HEK293T (cell line): Measurements from ENCODE around the gene COL4A3.

Experiments
- CTCF ChIA-PET: fragments of 350-600 bp; formaldehyde crosslinking; extraction: SDS; loops from one replicate; lab custom pipeline; 2021; ENCODE audit warnings: antibody characterized with exemption, inconsistent platforms; lab: Yijun Ruan, JAX
- POLR2A ChIA-PET: fragments of 350-600 bp; formaldehyde crosslinking; extraction: SDS; loops from one replicate; lab custom pipeline; 2020; ENCODE audit warnings: antibody characterized with exemption, inconsistent platforms; lab: Yijun Ruan, JAX
- DNase-seq: peaks from one replicate; pipeline ENCODE4 v3.0.0; 2012; ENCODE audit warnings: mixed read lengths; ENCODE audit errors: extremely low spot score
- ARNT ChIP-seq: fragments of 450-650 bp; IDR thresholded peaks from 2 replicates; pipeline ENCODE4 v1.6.1; 2017; ENCODE audit warnings: mild to moderate bottlenecking
- BHLHE40 ChIP-seq: fragments of 450-650 bp; IDR thresholded peaks from 2 replicates; pipeline ENCODE4 v1.6.1; 2016; ENCODE audit warnings: mild to moderate bottlenecking, moderate library complexity, borderline replicate concordance
- CTBP1 ChIP-seq: fragments of 450-650 bp; IDR thresholded peaks from 2 replicates; pipeline ENCODE4 v1.6.1; 2016; ENCODE audit warnings: borderline replicate concordance
- ELF4 ChIP-seq: fragments of 450-650 bp; IDR thresholded peaks from 2 replicates; pipeline ENCODE4 v1.6.1; 2017; ENCODE audit warnings: antibody characterized with exemption
- FOXA1 ChIP-seq: fragments of 450-650 bp; IDR thresholded peaks from 2 replicates; pipeline ENCODE4 v1.6.1; 2016; ENCODE audit warnings: mild to moderate bottlenecking
- FOXK2 ChIP-seq: fragments of 450-650 bp; IDR thresholded peaks from 2 replicates; pipeline ENCODE4 v1.6.1; 2016; ENCODE audit warnings: mild to moderate bottlenecking
- FOXM1 ChIP-seq: fragments of 450-650 bp; IDR thresholded peaks from 2 replicates; pipeline ENCODE4 v1.6.1; 2017; ENCODE audit warnings: mild to moderate bottlenecking, borderline replicate concordance
- HDGF ChIP-seq: fragments of 450-650 bp; IDR thresholded peaks from 2 replicates; pipeline ENCODE4 v1.6.1; 2017; ENCODE audit warnings: antibody characterized with exemption, borderline replicate concordance
- L3MBTL2 ChIP-seq: fragments of 450-650 bp; conservative IDR thresholded peaks from 2 replicates; pipeline ENCODE4 v1.6.1; 2016; ENCODE audit warnings: mild to moderate bottlenecking
- LEF1 ChIP-seq: fragments of 450-650 bp; IDR thresholded peaks from 2 replicates; pipeline ENCODE4 v1.6.1; 2017; ENCODE audit warnings: mild to moderate bottlenecking, borderline replicate concordance
- NFRKB ChIP-seq: fragments of 450-650 bp; IDR thresholded peaks from 2 replicates; pipeline ENCODE4 v1.6.1; 2016; ENCODE audit warnings: mild to moderate bottlenecking, moderate library complexity
- SP1 ChIP-seq: fragments of 450-650 bp; IDR thresholded peaks from 2 replicates; pipeline ENCODE4 v1.6.1; 2017
- SUZ12 ChIP-seq: fragments of 450-650 bp; IDR thresholded peaks from 2 replicates; pipeline ENCODE4 v1.6.1; 2016; ENCODE audit warnings: mild to moderate bottlenecking
- TARDBP ChIP-seq: fragments of 450-650 bp; IDR thresholded peaks from 2 replicates; pipeline ENCODE4 v1.6.1; 2016
- ZNF384 ChIP-seq: fragments of 450-650 bp; IDR thresholded peaks from 2 replicates; pipeline ENCODE4 v1.6.1; 2016
- TF ChIP-seq, protein P1 (sequence below): fragments of 450-650 bp; IDR thresholded peaks from 2 replicates; pipeline ENCODE4 v1.6.1; 2016

COL4A3 gene

DNA sequence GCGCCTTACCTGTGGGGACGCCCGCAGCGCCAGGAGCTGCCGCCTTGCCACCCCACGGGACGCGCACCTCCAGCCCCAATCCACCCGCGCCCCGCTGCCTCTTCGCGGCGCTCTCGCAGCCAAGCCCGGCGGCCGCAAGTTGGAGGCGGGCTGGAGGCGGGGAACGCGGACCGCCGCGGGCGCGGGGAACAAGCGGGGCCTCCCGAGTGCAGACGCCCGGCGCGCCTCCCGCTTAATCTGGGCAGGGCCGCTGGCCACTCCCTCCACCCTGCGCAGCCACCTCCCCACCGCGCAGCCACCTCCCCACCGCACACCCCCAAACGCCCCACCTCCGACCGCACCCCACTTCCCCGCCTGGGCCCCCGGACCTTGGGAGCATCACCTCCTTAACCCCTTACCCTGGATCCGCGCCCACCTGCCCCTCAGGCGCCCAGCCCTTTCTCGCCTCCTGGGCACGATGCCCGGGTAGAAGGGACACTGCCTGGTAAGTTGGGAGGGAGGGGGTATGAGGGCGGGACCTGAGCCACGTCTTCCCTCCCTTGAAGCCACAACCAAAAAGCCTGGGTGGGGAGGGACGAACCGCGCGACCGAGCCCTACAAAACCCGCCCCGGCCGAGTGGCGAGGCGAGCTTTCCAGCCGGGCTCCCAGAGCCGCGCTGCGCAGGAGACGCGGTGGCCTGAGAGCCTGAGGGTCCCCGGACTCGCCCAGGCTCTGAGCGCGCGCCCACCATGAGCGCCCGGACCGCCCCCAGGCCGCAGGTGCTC is at the start of gene COL4A3, which contains the start of gene COL4A4:
Gene COL4A3, plus strand, starts transcription at position 627 of the 765 bp plus-strand sequence. Its CDS starts 103 bp downstream, at position 730.
Gene COL4A4, minus strand, starts transcription at position 208 of the 765 bp plus-strand sequence. CDS start 16,722 bp downstream, outside the sequence.
- ChIA-PET CTCF (no interaction called here), POLR2A (no interaction called here)
- DNase-seq = peak; percentile 52
- TF ChIP-seq L3MBTL2 (peak; percentile 81), ARNT (no peak)

DNA sequence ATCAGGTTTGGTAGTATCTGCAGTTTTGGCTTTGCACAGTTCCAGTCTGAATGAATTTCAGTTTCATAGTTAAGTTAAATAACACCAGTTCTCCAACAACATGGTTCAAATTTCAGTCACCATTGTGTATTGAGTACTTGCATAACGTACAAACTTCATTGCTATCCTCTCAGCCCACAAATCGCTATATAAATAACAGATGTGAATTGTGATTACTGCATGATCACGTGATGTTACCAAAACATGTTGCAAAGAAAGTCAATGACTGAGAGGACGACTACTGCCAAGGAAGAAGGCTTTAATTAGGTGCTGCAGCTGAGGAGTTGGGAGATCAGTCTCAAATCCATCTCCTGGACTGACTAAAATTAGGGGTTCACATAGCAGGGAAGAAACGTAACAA is 48.7 kb upstream of the COL4A3 start:
- TF ChIP-seq SP1 = no peak
- no peak for TF ChIP-seq CTBP1
- no peak for TF ChIP-seq L3MBTL2
- no peak for TF ChIP-seq FOXM1
- TF ChIP-seq TARDBP = no peak
- no peak for TF ChIP-seq LEF1
- ChIA-PET CTCF (no interaction called here), POLR2A (no interaction called here)
- no peak for DNase-seq

DNA sequence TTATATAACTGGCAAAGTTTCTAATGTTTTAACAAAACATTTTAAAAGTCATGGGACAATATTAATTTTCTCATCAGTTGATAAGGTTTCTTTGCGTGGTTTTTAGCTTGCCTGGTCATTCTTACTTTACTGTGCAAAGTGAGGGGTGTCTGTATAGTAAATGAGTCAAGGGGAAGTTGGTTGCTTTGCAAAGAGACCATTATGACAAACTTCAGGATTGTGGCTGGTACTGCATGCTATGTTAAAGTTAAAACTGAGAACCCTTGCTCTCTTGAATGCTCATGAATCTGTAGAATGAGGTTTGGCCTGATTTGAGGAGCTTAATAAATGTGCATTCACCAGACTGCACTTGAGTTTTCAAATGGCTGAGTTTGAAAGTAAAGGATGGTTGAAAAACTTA is 47.4 kb upstream of the COL4A3 start:
- no peak for TF ChIP-seq BHLHE40
- no peak for TF ChIP-seq FOXM1
- TF ChIP-seq ELF4 = no peak
- TF ChIP-seq, protein P1, sequence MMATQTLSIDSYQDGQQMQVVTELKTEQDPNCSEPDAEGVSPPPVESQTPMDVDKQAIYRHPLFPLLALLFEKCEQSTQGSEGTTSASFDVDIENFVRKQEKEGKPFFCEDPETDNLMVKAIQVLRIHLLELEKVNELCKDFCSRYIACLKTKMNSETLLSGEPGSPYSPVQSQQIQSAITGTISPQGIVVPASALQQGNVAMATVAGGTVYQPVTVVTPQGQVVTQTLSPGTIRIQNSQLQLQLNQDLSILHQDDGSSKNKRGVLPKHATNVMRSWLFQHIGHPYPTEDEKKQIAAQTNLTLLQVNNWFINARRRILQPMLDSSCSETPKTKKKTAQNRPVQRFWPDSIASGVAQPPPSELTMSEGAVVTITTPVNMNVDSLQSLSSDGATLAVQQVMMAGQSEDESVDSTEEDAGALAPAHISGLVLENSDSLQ = no peak
- TF ChIP-seq L3MBTL2 = no peak
- no peak for TF ChIP-seq NFRKB
- TF ChIP-seq HDGF = no peak
- ChIA-PET CTCF (interaction anchor here (1.4 kb wide), 1 partner anchor 121 kb away, joined by 5 read pairs; no protein-coding TSS in a partner anchor), POLR2A (no interaction called here)
- DNase-seq = no peak

DNA sequence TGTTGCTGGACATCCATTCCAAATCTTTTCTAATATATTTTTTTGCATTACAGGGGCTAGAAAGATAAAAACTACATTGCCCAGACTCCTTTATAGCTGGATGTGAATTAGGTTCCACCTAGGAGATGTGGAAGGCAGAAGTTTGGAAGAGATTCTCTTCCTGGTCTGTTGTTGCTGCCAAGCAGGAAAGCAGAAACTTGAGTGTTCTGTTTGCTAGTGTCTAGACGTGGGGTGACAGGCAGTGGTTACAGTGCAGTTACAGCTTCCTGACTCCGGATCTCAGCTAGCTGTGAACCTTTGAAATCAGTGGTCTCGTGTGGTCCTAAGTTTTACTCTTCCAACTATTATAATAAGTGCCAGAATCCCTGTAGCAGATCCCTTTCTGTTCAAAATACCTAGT is 46.6 kb upstream of the COL4A3 start:
- ChIA-PET CTCF (interaction anchor here (0.5 to 1.4 kb wide), 2 partner anchors 15 to 120 kb away, joined by 5 read pairs; no protein-coding TSS in a partner anchor), POLR2A (no interaction called here)
- no peak for TF ChIP-seq HDGF
- no peak for DNase-seq

DNA sequence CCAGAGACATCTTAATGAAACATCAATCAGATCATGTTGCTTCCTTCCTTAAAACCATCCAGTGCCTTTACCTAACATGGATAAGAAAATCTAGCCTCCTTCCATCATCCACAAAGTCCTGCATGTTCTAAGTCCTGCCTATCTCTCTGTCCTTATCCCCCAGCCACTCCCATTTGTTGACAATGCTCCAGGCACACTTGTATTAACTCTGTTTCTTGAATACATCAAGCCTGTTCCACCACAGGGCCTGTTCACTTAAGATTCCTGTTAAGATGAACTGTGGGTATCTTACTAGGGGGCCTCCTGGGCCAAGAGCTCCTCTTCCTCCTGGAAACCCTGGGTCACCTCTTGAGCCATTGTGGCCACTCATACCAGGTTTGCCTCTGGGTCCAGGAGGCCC is 46.1 kb upstream of the COL4A3 start:
- DNase-seq = no peak
- TF ChIP-seq FOXA1 = no peak
- no peak for TF ChIP-seq SP1
- ChIA-PET CTCF (no interaction called here), POLR2A (no interaction called here)

DNA sequence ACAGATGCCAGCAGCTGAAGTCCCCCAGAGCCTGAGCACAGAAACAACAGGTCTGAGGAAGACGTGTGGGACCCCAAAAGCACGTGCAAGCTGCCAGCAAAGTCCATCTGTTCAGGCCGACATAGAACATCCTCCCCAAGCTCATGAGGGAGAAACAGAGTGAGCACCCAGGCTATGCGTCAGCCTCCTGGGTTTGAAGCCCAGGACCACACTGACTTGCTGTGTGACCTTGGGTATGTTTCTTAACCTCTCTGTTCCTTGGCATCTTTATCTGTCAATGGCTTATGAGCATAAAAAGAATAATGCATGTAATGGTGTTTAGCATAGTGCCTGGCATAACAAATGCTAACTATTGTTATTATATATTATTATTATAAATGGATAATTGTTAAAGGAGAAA is 40.7 kb upstream of the COL4A3 start:
- CTCF ChIA-PET = no interaction called here
- POLR2A ChIA-PET = no interaction called here
- DNase-seq = no peak
- TF ChIP-seq, protein P1 = no peak
- no peak for TF ChIP-seq ARNT
- TF ChIP-seq BHLHE40 = no peak
- no peak for TF ChIP-seq ELF4
- no peak for TF ChIP-seq ZNF384
- TF ChIP-seq SUZ12 = no peak
- TF ChIP-seq FOXM1 = no peak
- no peak for TF ChIP-seq HDGF
- no peak for TF ChIP-seq LEF1
- TF ChIP-seq NFRKB = no peak
- TF ChIP-seq TARDBP = no peak
- TF ChIP-seq CTBP1 = no peak
- TF ChIP-seq L3MBTL2 = no peak
- no peak for TF ChIP-seq FOXK2
- TF ChIP-seq SP1 = no peak
- no peak for TF ChIP-seq FOXA1

DNA sequence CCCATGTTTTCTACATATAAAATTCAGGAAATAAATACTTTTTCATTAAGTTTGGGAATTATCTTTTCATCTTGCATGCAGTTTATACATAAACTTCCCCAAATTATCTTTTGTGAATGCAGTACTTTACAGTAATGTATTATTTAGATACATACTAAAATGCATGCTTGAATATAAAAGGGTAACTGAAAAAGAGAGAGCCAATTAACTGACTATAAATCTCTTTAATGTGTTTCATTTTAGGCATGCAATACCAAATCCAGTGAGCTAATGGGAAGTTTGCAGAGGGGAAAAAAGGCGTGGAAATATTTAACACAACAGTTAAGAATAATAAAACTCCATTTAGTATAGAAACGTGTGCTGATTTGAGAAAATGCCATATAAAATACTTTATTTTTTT is 39.6 kb upstream of the COL4A3 start:
- CTCF ChIA-PET = no interaction called here
- TF ChIP-seq ELF4 = no peak
- no peak for TF ChIP-seq SUZ12
- no peak for TF ChIP-seq L3MBTL2
- no peak for TF ChIP-seq LEF1
- TF ChIP-seq, protein P1 = peak; percentile 33; the same call in 1 of the 2 replicates
- no peak for TF ChIP-seq BHLHE40
- no peak for TF ChIP-seq HDGF
- no peak for DNase-seq
- POLR2A ChIA-PET = no interaction called here
